KBM-7 (cell line): ENCODE results near the gene OAS3.
A peak's percentile ranks its signal among the peaks of the same experiment; 100 is the strongest.
"Not testable (repeated sequence)": the region's sequence is repeated elsewhere in the genome, so short reads cannot be mapped to it uniquely, and the experiment has no call there.

ENCODE experiments used
- DNase-seq: peaks from one replicate; pipeline ENCODE4 v3.0.0-alpha.2; 2015
- in situ Hi-C: fragments of 300-500 bp; cut with MboI; formaldehyde crosslinking; loops from 2 replicates; pipeline ENCODE4 v1.14.3; 2020; ENCODE audit warnings: low sequenced_read_pairs, low pct_unique_long_range_greater_than_20kb, mixed read lengths

OAS3 gene

DNA sequence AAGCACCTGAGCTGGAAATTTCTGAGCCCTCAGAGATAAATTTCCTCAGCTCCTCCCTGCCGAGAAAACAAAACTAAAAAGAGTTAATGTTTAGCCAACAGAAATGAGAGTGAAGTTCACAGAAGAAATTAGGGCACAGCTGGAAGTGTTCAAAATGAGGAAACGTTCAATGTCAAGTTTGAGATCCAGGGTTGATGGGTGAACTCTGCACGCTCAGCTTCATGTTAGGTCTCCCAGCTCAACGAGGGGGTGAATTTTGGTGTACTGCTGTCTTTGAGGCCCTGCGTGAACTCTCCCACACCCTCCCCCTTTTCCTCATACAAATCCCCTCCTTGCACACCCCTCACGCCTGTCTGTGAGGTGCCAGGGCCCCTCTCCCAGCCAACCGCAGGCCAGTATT lies 13.3 kb upstream of the OAS3 start:
- in situ Hi-C loops: no loop called here
- DNase-seq: no peak

DNA sequence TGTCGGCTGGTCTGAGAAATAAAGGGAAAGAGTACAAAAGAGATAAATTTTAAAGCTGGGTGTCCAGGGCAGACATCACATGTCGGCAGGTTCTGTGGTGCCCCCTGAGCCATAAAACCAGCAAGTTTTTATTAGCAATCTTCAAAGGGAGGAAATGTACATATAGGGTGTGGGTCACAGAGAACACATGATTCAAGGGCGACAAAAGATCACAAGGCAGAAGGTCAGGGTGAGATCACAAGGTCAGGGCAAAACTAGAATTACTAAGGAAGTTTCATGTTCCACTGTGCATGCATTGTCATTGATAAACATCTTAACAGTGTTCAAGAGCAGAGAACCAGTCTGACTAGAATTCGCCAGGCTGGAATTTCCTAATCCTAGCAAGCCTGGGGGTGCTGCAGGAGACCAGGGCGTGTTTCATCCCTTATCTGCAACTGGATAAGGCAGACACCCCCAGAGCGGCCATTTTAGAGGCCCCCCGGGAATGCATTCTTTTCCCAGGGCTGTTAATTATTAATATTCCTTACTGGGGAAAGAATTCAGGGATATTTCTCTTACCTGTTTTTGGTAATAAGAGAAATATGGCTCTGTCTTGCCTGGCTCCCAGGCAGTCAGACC lies 11.7 kb upstream of the OAS3 start:
- in situ Hi-C loops, DNase-seq: not testable (repeated sequence)

DNA sequence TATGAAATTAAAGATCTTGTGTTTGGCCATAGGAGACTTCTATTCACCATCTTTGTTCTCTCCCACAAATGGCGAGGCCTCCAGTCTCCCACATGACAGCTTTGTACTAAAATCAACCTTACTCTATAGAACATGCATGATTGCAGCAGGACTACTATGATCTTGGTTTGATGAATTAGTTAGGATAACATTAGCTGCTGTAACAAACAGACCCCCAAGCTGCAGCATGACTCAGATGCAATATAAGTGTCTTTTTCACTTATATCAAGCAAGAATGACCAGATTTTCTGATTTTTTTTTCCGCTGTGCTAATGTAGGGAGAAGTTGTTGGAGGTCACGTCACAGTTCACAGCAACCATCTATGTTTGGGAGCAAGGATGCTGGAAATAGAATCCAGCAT lies 10.8 kb upstream of the OAS3 start:
- in situ Hi-C loops: no loop called here
- no peak for DNase-seq

DNA sequence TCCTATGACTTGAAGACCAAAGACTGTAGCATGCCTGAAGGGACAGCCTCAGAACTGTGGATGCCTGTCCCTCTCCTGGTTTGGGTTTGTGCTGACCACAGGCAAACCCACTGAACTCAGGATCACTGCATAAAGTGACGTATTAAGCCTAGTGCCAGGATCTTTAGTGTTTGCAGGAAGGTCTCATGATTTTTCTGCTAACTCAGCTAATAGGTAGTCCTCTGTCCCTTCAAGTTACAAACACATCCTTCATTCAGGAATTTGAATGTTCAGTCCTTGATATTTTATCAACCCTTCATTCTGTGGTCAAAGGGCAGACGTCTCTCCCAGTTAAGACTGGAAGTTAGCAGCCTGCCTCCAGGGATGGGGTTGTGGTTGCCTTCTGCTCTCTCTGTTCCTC lies 10.3 kb upstream of the OAS3 start:
- in situ Hi-C loops: no loop called here
- no peak for DNase-seq

DNA sequence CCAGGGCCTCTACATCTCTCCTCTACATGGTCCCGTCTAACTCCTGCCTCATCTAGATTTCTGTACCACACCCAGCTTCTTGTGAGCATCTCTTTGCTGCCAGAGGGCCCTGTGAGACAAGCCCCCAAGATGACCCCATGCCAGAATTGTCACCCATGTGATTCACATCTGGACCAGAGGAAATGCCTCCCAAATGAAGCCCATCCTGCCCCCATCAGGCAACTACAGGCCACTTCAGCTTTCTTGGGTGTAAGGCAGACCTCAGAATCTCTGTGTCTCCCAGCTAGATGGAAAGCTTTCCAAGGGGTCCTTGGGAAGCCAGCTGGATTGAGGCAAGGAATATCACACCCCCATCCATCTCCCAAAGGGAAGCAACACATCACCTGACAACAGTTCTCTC lies 9.3 kb upstream of the OAS3 start:
- in situ Hi-C loops: no loop called here
- DNase-seq: no peak

DNA sequence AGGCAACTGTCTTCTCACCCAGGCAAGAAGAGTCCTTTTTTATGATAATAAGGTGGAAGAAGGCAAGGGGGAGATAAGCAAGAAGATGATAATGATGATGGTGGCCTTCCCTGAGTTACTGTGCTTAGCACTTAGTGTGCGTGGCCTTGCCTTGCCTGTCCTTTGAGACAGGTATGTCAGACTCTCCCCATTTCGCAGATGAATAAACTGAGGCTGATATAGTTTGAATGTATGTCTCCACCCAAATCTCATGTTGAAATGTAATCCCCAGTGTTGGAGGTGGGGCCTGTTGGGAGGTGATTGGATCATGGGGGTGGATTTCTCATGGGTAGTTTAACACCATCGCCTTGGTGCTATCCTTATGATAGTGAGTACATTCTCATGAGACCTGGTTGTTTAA lies 8.6 kb upstream of the OAS3 start:
- in situ Hi-C loops: no loop called here
- DNase-seq: no peak

DNA sequence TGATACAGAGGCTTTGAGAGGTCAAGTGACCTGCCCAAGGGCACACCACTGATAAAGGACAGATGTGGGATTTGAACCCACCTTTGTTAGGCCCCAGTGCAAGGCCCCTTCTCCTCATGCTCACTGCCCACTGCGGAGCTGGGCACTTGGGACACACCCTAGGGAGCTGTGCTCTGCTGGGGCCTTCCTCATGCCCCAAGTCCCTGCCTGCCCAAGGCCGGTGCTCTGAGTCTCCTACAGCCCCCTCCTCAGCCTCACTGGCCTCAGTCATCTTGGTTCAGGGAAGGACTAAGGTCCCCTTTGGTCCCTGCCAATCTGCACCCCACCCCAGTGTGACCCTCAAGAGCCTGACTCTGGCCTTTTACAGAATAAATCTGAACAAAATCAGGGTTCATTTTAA lies 7.9 kb upstream of the OAS3 start:
- no peak for DNase-seq
- in situ Hi-C loops: no loop called here

DNA sequence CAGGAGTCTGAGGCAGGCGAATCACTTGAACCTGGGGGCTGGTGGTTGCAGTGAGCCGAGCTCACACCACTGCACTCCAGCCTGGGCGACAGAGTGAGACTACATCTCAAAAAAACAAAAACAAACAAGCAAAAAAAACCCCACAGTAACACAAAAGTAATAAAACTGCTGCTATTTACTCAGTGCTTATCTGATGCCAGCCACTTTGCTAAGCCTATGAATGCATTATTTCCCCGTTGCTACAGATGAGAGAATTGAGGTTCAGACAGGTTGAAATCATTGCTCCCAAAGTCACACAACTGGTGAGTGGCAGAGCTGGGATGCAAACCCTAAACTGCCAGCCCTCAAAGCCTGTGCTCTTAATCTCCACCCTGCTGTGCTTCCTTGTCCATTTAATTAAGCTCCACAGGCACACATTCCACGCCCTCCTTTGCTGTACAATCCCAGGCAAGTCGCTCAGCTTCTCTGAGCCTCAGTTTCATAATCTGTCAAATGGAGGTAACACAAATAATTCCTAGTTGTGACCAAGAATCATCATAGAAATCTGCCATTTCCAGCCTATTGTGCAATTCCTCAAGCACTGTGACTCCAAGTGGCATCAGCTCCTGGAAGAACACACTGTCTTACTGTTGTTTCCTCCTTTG lies 5.7 kb upstream of the OAS3 start:
- no peak for DNase-seq
- in situ Hi-C loops: no loop called here

DNA sequence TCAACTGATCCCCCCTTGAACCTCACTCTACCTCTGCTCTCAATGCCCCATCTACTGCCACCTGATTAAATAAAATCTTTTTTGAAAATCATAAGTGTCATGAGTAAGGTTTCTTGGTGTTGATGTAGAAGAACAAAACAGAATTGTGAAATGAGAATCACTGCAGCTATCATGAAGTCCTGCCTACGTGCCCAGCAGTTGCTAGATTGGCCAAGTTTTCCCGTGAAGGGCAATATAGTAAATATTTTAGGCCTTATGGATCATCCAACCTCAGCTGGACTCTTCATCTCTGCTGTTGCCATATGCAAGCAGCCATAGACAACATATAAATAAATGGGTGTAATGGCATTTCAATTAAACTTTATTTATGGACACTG lies 5.2 kb upstream of the OAS3 start:
- in situ Hi-C loops: no loop called here
- DNase-seq: no peak

DNA sequence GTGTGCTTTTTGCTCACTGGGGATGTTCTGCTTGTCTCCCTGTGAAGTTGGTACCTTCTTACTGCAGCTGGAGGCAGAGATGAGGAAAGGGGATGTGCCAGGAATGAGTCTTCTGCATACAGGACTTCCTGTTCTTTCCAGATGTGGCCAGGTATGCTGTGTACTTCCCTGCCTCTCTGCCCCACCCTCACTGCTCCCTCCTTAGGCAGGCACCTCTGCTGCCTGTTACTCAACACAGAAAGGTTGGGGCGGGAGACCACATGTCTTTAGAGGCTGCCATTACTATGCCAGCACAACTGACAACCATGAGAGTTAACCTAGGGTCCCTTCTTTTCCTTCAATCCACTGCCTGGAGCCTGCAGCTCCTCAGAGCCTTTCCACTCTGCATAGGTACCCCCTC lies 2.0 kb upstream of the OAS3 start:
- in situ Hi-C loops: no loop called here
- no peak for DNase-seq

DNA sequence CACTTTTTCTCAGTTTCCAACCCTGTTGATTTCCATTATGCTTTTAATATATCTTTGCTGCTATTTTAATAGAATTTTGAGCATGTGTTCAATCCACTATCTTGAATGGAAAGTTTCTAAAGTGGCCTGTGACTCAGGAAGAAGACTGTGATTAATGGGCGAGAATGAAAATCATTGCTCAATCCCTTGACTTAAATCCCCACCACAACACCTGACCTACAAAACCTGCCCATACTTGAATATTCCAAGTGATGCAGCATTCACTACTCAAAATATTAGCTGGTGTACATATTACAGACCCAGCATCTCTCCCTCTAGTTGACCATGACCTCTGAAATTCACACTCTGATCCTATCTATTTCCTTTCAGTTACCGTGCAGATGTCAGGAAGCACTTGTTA lies 1.3 kb upstream of the OAS3 start:
- in situ Hi-C loops: no loop called here

DNA sequence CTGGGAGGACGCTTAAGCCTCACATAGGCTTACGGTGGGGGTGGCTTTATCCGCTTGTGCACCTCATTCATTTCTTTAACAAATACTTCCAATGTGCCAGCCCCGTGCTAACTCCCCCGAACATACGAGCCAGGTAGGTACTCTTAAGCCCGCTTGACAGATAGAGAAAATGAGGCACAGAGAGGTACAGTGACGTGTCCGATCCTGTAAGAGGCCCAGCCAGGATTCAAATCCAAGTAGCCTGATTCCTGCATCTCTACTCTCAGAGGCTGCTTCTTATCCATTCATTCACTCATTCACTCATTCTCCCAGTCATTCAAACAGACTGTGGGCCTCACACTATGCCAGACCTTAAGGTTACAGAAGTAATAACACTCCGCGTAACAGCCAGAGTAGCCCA lies 477 bp downstream of the OAS3 start:
- in situ Hi-C loops: no loop called here
- DNase-seq: no peak

More for the DNA sequence above, 1.3 kb upstream of the OAS3 start:
- no peak for DNase-seq

DNA sequence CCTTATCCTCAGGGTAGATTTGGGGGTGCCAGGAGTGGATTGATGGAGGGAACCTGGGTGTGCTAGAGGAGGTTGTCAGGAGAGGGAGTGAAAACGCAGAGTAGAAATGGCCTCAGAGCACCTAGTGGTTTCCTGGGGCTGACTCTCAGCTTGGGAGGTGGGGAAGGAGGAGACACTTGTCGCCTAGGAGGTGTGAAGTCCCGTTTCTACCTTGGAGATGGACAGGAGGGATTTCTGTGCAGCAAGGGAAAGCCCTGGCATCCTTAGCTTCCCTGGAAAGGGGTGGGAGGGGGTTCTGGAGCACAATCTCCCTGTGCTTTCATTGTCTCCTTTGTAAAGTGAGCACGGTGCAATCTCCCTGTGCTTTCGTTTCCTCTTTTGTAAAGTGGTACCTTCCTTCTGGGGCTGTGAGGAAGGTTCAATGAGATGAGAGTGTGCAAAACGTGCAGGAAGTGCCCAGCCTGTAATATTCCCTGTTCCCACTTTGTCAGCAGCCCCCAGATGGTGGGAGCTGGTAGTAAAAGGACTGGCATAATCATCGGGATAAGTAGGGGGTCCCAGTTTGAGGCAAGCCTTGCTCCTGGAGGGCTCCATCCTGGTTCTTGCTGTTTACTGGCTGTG lies 1.6 kb downstream of the OAS3 start:
- DNase-seq: peak; percentile 31
- in situ Hi-C loops: no loop called here

DNA sequence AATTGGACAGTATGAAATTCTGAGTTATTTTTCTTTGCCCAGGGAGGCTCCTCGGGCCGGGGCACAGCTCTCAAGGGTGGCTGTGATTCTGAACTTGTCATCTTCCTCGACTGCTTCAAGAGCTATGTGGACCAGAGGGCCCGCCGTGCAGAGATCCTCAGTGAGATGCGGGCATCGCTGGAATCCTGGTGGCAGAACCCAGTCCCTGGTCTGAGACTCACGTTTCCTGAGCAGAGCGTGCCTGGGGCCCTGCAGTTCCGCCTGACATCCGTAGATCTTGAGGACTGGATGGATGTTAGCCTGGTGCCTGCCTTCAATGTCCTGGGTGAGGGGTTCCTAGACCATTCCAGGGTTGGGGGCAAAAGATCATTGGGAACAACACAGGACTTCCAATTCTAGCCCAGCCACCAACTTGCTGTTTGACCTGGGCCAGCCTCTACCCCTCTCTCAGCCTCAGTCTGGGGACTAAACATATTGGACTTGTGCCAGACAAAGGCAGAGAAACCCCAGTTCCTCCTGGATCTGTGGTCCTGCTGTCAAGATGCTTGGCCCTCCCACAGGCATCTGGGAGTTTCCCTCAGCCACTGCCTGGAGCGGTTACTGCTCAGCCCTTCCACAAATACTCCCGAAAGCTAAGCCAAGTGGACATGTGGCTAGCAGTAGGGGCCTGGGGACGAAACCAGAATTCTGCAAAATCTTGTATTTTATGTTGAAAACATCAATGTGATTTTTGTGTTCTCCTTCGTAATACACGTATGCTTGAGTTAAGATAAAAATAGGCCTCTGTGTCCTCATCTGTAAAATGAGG lies 3.5 kb downstream of the OAS3 start:
- no peak for DNase-seq
- in situ Hi-C loops: no loop called here

DNA sequence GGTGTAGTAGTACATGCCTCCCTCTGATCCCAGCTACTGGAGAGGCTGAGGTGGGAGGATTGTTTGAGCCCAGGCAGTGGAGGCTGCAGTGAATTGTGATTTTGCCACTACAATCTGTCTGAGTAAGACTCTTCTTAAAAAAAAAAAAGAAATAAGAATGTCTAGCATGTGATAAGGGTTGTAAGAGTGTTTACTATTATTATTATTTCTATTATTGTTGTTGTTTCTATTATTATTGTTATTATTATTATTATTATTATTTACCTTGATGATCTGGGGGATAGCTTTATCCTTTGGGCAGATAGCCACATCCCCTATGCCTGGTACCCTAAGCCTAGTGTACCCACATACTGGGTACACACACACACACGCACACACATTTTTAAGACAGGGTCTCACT lies 4.3 kb downstream of the OAS3 start:
- DNase-seq: no peak
- in situ Hi-C loops: no loop called here

DNA sequence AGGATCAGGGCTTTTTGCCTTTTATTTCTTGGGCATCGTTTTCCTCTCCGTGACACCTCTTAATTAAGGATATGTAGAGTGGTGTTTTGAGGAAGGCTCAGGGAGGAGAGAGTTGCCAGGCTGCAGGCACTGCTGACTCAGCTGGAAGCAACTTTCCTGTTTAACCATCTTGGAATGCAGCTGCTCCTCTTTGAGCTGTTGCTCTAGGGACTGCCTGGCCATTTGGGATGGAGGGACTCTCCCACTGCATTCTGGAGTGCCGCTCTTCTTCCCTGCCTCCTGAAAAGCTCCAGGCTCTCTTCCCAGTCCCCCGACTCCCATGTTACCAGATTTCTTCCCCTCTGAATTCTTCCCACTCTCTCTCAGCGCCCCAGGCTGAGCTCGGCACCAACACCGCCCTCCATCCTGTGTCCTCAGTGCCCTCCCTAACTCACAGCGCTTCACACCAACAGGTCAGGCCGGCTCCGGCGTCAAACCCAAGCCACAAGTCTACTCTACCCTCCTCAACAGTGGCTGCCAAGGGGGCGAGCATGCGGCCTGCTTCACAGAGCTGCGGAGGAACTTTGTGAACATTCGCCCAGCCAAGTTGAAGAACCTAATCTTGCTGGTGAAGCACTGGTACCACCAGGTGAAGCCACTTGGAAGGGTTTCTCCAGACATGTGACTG lies 5.9 kb downstream of the OAS3 start:
- DNase-seq: no peak
- in situ Hi-C loops: no loop called here

DNA sequence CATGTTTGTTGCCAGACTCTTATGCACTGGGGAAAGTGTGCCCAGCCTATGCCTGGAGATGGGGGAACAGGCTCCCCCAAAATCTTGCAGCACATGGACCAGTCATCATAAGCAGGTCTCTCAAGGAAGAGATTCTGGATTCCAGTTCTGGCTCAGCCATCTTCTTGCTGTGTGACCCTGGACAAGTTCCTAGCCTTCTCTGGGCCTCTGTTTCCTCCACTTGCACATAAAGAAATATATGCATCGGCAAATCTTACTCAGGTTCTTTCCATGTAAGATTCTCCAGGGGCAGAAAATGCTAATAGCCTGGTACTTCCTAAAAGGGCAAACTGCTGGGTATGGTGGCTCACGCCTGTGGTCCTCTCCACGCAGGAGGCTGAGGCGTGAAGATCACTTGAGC lies 7.2 kb downstream of the OAS3 start:
- in situ Hi-C loops: no loop called here
- no peak for DNase-seq

DNA sequence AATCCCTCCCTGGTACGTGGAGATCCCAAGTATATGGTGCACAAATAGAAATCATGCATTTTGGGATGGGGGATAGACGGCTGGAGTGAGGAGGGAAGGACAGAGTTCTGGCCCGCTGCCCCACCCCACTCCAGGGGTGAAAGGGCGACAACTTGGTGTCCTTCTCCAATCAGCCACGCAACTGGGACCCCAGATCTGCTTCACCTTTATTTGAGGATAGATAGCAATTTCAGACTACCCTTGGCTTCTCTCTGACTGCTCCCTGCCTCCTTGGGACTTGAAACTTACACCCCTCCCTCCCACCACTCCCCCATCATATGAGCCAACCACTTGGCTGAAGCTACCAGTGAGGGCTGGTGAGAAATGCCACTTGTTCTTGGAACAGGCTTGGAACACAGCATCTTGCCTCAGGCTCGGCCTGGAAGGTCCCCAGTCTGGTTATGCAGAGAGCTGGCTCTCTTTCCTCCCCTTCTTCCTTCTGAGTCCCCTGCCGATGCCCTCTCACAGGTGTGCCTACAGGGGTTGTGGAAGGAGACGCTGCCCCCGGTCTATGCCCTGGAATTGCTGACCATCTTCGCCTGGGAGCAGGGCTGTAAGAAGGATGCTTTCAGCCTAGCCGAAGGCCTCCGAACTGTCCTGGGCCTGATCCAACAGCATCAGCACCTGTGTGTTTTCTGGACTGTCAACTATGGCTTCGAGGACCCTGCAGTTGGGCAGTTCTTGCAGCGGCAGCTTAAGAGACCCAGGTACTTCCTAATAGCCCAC lies 8.1 kb downstream of the OAS3 start:
- in situ Hi-C loops: no loop called here
- no peak for DNase-seq

DNA sequence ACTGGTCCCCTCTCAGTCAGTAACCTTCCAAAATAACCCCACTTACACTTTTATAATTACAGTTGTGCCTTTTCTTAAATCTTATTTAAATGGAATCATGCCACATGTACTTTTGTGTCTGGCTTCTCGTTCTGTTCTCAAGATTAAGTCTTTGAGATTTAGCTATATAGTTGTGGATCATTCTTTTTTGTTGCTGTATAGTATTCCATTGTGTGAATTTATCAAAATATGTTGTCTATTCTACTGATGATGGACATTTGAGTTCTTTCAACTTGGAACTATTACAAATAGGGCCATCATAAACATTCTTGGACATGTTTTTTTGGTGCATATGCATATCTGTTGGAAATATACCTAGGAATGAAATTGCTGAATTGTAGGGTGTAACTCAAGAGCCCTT lies 9.0 kb downstream of the OAS3 start:
- in situ Hi-C loops: no loop called here

More for the DNA sequence above, 9.0 kb downstream of the OAS3 start:
- no peak for DNase-seq
